Fibroblast of skin of right biceps (primary cell): ENCODE measurements around the gene RAB32.
"Not testable (repeated sequence)": the region's sequence is repeated elsewhere in the genome, so short reads cannot be mapped to it uniquely, and the experiment has no call there.

Source experiments
- DNase-seq: peaks from one replicate; pipeline ENCODE4 v3.0.0-alpha.2; 2013

RAB32 gene

DNA sequence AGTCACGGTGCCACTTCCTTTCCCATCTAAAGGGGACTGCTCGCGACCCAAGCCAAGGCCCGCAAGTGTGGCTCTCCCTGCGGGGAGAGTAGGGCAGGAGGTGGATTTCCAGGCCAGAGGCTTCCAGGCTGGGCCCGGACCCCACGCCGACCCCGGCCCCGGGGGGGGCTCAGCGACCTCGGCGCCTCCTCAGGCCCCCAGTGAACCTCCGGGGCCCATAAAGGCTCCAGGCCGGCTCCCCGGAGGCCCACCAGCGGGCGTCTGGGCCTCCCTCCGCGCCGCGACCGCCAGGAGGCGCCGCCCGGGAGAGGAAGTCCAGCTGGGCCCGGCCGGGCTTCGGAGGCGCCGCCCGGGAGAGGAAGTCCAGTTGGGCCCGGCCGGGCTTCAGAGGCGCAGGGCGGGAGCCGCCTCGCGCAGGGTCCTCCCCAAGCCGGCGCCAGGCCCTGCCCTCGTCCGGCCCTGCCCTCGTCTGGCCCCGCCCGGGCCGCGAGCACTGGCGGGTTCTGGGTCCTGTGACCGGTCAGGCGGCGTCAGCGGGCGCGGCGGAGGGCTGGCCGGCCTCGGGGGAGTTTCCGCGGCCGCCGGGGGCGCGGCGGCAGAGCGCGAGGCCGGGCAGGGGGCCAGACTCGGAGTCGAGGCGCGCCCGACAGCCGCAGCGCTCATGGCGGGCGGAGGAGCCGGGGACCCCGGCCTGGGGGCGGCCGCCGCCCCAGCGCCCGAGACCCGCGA lies at the start of gene RAB32:
Gene RAB32, plus strand, starts transcription at position 623 of the 729 bp plus-strand sequence. Its CDS starts 39 bp downstream, at position 662.
- DNase-seq, result peak; percentile 92

DNA sequence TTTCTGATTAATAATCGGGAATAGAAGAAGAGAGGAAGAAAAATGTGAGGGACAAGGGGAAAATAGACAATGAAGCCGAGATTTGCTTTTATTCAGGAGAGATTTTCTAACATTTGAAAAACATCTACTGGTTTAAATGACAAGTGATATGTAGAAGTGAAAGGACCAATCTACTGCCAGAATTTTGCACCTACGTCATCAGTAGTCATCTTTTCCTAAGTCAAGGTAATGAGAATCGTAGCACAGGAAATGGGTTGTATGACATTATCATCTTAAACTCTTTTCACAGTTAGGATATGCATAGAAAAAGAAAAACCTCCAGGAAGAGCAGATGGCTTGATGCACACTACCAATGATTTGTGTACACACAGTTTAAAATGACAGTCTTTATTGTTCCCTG lies 45.3 kb upstream of the RAB32 start:
- DNase-seq, result no peak

DNA sequence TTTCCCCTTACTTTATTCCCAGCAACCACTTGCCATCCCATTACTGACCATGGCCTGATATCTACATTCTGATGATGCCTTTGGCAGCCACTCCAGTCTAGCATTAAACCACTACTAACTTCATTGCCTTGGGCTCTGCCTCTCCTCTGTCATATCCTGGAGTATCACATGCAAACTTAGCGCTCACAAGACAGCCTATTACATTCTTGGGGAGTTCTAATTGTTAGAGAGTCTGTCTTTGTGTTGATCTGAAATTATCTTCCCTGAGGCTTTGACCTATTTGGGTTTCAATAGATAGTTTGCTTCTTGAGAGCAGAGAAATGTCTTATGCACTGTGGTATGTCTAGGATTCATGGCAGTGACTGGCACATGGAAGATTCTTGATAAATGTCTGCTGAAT lies 40.5 kb upstream of the RAB32 start:
- DNase-seq, result no peak

- no peak for DNase-seq
These were observed 28.4 kb upstream of the RAB32 start for GRCh38 chr6:146515212-146515611.

GRCh38 chr6:146526192-146526591 lies 17.4 kb upstream of the RAB32 start:
- no peak for DNase-seq

DNA sequence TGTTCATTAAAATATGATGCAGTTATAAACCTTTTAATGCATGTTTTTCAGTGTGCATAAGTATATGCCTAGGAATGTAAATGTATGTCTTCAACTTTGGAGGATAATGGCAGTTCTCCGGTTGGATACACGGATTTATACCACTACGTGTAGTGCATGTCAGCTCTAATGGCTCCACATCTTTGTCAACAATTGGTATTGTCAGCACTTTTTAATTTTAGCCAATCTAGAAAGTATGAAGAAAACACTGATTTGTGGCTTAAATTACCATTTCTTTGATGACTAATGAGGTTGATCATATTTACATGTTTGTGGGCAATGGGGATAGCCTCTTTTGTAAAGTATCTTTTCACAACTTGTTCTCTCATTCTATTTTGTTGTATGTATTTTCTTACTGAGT lies 10.9 kb upstream of the RAB32 start:
- no peak for DNase-seq

DNA sequence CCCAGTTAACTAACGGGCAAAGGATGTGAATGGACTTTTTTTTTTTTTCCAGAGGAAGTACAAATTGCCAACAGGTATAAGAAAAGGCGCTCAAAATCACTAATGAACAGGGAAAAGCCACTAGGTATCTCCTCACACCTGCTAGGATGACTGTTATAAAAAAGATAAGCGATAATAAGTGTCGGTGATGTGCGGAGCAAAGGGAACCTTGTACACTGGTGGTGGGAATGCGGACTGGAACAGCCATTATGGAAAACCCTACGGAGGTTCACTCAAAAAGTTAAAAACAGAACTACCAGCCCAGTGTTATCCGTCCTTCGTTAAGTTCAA lies 787 bp upstream of the RAB32 start:
- no peak for DNase-seq

- peak; percentile 65 for DNase-seq
These were observed 445 bp downstream of the RAB32 start for GRCh38 chr6:146543940-146544615.

DNA sequence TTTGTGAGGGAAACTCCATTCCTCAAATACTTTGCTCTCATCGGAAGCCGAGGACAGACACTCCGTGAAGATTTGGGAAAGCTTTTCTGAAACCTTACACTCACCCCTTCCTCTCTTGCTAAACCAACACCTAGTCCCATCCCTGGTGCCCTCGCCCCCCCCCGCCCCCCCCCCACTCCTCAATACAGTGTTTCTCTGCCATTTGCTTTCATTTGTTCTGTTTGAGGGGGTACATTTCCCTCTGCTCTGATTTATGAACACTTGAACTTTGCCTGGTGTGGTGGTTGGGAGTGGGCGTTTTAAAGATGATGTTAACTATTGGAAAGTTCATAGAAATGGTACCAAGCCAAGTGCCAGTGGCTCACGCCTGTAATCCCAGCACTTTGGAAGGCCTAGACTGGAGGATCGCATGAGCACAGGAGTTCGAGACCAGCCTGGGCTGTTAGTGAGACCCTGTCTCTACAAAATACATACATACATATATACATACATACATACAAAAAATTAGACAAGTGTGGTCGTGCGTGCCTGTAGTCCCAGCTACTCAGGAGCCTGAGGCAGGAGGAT lies 1.1 kb downstream of the RAB32 start:
- DNase-seq, result peak; percentile 22

- peak; percentile 81 for DNase-seq
These were observed 1.9 kb downstream of the RAB32 start for GRCh38 chr6:146545581-146545980.

DNA sequence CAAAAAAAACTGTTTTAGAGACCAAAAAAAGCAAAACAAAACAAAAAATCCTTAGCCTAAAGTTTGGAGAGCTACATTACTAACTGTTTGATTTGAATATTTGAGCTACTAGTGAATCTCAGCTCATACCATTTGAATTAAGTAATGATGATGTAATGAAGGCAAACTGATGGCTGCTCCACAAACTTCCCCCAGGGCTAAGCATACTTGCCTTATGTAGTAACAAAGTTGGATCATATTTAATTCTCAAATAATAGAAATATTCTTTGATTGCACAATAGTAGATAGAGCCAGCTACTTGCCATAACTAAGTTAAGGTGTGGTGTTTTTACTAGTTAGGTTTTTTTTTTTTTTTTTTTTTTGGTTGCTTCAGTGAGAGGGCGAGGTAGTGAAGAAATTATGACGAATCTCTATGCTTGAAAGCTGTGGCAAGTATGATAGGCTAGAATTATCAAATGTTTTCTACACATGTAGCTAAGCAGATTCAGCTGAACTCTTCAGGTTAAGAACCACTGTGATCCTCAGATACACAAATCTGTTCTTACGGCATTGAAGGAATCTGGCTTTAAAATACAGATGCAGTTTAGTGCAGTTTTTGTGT lies 2.9 kb downstream of the RAB32 start:
- DNase-seq, result peak; percentile 91

GRCh38 chr6:146547889-146548288 lies 4.3 kb downstream of the RAB32 start:
- DNase-seq, result no peak

DNA sequence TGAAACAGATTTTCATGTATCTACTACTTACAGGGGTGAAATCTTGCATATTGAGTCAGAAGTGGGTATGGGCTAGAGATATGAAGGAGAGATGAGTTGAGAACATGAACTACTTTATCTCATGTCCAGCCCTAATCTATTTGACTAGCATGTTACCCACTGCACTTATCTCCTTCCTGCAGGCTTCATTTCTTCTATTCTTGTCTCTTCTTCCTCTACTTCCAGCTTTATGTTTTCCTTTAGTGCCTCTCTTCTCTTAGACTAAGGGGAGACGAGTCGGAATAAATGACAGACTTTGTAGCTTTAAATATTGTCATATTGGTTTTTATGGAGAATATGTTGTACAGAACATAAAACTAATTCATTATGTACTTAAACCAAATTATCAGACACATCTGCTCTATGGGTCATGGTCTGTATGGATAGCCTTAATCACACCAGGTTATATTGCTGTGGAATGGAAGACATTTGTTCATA lies 5.3 kb downstream of the RAB32 start:
- no peak for DNase-seq

DNA sequence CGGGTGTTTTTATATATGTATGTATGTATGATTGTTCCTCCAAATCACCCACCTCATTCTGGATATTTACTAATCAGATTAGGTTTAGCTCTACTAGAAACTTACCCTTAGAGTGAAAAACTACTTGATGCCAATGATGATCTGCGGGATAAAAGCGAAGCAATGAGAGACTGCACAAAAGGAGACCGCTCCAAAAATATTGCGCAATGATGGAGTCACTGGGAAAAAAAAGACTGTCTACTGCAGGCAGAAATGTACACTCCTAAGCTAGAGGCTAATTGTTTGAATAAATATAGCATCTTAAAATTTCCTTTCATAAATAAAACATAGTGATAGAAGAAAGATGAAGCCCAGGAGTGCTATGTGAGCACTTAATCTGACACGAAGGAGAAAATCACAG lies 7.3 kb downstream of the RAB32 start:
- DNase-seq, result peak; percentile 36

DNA sequence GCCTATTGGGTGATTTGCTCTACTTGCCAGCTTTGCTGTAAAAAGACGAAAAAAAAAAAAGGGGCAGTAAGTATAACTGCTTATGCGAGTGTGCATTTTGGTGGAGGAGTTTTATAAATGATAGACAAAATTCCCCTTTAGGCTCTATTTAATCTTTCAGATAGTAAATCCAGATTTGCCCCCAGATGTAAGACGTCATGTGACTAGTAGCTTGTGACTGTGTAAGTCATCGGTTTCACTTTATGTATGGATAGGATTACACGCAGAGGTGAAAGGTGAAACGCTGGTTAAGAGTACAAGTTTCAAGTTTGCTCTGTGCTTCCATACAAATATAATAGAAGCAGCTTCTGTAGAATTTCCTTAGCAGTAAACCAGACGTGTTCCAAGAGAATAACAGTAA lies 7.9 kb downstream of the RAB32 start:
- no peak for DNase-seq

GRCh38 chr6:146553377-146554135 lies 9.9 kb downstream of the RAB32 start:
- no peak for DNase-seq

GRCh38 chr6:146560607-146561006 lies 17.0 kb downstream of the RAB32 start:
- no peak for DNase-seq

- DNase-seq, result not testable (repeated sequence)
These were observed 23.0 kb downstream of the RAB32 start for GRCh38 chr6:146566661-146567060.

- not testable (repeated sequence) for DNase-seq
These were observed 25.0 kb downstream of the RAB32 start for GRCh38 chr6:146568619-146569018.

DNA sequence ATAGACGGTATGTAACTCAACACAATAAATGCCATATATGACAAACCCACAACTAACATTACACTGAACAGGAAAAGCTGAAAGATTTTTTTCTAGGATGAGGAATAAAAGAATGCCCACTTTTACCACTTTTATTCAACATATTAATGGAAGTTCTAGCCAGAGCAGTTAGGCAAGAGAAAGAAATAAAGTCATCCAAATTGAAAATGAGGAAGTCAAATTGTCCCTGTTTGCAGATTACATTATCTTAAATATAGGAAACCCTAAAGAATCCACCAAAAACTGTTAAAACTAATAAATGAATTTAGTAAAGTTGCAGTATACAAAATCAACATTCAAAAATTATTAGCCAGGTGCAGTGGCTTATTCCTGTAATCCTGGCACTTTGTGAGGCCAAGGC lies 30.6 kb downstream of the RAB32 start:
- DNase-seq, result no peak

- DNase-seq, result peak; percentile 40
These were observed 34.4 kb downstream of the RAB32 start for GRCh38 chr6:146578054-146578453.

DNA sequence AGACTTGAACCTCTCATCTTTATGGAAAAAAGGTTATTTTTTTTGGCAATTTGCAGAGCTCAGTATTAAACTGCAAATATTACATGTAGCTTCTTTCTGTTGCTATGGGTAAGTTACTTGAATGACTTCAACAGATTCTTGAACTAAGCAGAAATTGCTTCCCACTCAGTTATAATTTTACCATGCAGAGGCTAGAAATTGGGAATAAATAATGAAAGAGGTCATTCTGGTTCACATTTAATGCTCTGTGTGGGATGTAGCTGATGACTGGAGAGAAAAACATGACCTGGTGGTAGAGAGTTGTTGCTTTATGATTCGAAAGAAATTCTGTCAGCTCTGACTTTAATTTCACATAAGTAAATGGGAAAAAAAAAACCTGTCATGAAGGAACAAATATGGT lies 38.3 kb downstream of the RAB32 start:
- no peak for DNase-seq

DNA sequence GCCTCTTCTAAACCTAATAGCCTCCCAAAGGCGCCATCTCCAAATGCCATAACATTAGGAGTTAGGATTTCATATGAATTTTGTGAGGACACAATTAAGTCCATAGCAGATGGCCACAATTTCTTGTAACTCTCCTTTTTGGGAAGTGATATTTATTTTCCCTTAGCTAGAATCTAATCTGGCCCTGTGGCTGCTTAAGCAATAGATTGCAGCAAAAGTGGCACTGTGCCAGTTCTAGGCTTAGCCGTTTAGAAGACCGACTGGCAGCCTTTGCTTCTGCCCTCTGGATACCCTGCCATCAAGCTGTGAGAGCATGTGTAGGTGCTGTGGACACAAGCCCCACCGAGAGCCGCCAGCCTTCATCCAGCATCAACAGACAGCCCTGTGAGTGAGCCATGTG lies 39.2 kb downstream of the RAB32 start:
- peak; percentile 2 for DNase-seq
